Testis (tissue), 2 donors: Measurements from ENCODE around the gene FKBP2.

Source experiments
- CTCF ChIP-seq, 3 experiments: fragments of 450-650 bp in 2 of 3; fragments of 200-600 bp in 1 of 3; sonication (generic) in 1 of 3; IDR thresholded peaks; one replicate each; pipeline ENCODE4 v1.5.1; 2016 to 2019; ENCODE audit warnings: antibody characterized with exemption in 3 of 3, mild to moderate bottlenecking in 2 of 3, moderate library complexity in 1 of 3
- POLR2A ChIP-seq: fragments of 450-650 bp; IDR thresholded peaks from one replicate; pipeline ENCODE4 v1.6.1; 2017; ENCODE audit warnings: antibody characterized with exemption, mild to moderate bottlenecking, moderate library complexity

GRCh38 chr11:64292460-64293254, 51.8 kb downstream of the FKBP2 start:
- TF ChIP-seq CTCF (IDR thresholded peaks at IDR 0.05) (no peak), POLR2A (no peak)
